Measurements from ENCODE around the gene UBXN10.

The UBXN10 gene

DNA sequence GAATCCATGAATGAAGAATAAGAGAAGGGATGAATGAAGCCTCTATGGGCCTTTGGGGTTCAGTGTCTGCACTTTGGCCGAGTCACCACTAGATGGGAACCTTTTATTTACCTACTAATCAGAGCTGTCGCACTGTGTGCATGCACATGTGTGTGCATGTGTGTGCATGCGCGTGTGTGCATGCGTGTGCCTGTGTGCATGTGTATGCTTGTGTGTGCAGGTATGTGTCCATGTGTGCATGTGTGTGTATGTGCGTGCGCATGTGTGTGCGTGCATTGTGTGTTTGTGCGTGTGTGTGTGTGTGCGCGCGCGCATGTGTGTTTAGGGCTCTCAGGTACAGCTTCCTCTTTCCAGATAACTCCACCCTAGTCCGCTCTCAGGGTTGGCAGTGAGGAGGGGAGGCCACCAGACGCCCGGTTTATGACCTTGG lies 20.4 kb upstream of the UBXN10 start:
- TF ChIP-seq CTCF (conservative IDR thresholded peaks at IDR 0.05; ENCODE audit: control insufficient read depth, insufficient read depth, low read depth, low read length) = peak; percentile 39
- H3K4me3 ChIP-seq (ENCODE audit: control insufficient read depth, low read depth, low read length) = no peak overlapping the region
- DNase-seq (ENCODE audit: low read depth) = peak; percentile 22

GRCh38 chr1:20166051-20166450 lies 19.8 kb upstream of the UBXN10 start:
- DNase-seq (ENCODE audit: low read depth) = no peak
- H3K4me3 ChIP-seq (ENCODE audit: control insufficient read depth, low read depth, low read length) = no peak overlapping the region
- TF ChIP-seq CTCF (conservative IDR thresholded peaks at IDR 0.05; ENCODE audit: control insufficient read depth, insufficient read depth, low read depth, low read length) = no peak

- TF ChIP-seq CTCF (conservative IDR thresholded peaks at IDR 0.05; ENCODE audit: control insufficient read depth, insufficient read depth, low read depth, low read length) = no peak
- DNase-seq (ENCODE audit: low read depth) = no peak
Observed at GRCh38 chr1:20167126-20167525, 18.8 kb upstream of the UBXN10 start.

GRCh38 chr1:20168564-20169491 lies 17.1 kb upstream of the UBXN10 start:
- TF ChIP-seq CTCF (conservative IDR thresholded peaks at IDR 0.05; ENCODE audit: control insufficient read depth, insufficient read depth, low read depth, low read length) = no peak
- no peak overlapping the region for H3K4me3 ChIP-seq (ENCODE audit: control insufficient read depth, low read depth, low read length)
- no peak for DNase-seq (ENCODE audit: low read depth)

More at GRCh38 chr1:20167126-20167525, 18.8 kb upstream of the UBXN10 start:
- H3K4me3 ChIP-seq (ENCODE audit: control insufficient read depth, low read depth, low read length) = no peak overlapping the region

GRCh38 chr1:20169932-20170331 lies 16.0 kb upstream of the UBXN10 start:
- no peak for TF ChIP-seq CTCF (conservative IDR thresholded peaks at IDR 0.05; ENCODE audit: control insufficient read depth, insufficient read depth, low read depth, low read length)
- no peak overlapping the region for H3K4me3 ChIP-seq (ENCODE audit: control insufficient read depth, low read depth, low read length)
- no peak for DNase-seq (ENCODE audit: low read depth)

DNA sequence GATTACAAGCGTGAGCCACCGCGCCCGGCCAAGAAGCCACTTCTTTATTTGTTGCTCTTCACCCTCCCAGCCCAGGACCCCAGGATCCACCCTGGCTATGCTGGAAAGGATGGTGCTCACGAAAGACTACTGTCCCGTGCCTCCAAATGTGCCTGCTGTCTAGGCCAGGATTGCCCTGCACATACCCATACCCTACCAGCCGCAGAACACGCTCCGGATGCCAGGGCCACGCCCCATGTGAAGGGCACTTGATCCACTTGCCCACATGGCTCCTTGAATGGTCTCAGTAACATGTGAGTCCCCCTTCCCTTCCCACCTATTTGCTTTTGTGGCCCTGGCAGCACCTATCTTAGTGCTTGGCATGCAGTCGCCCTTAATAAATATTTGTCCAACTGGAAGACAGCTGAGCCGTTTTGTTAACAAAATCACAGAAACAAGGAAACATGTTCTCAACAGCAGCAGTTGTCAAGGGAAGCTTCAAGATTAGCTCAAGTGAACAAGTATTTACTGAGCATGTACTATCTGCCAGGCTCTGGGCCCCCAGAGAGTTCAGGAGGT lies 13.8 kb upstream of the UBXN10 start:
- DNase-seq (ENCODE audit: low read depth) = no peak
- no peak overlapping the region for H3K4me3 ChIP-seq (ENCODE audit: control insufficient read depth, low read depth, low read length)
- no peak for TF ChIP-seq CTCF (conservative IDR thresholded peaks at IDR 0.05; ENCODE audit: control insufficient read depth, insufficient read depth, low read depth, low read length)
